ENCODE data around the gene RILPL1.

DNA sequence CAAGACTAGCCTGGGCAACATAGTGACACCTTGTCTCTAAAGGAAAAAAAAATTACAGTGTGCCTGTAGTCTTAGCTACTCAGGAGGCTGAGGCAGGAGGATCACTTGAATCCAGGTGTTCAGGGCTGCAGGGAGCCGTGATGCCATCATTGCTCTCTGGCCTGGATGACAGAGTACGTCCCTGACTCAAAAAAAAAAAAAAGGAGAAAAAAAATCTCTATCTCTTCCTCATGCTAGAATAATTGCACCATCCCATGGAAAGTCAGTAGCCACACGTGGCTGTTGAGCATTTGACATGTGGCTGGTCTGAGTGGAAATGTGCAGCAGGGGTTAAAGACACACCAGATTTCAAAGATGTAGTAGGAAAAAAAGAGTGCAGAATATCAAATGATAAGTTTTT is 3.8 kb downstream of the RILPL1 start:
- TF ChIP-seq, protein P1, sequence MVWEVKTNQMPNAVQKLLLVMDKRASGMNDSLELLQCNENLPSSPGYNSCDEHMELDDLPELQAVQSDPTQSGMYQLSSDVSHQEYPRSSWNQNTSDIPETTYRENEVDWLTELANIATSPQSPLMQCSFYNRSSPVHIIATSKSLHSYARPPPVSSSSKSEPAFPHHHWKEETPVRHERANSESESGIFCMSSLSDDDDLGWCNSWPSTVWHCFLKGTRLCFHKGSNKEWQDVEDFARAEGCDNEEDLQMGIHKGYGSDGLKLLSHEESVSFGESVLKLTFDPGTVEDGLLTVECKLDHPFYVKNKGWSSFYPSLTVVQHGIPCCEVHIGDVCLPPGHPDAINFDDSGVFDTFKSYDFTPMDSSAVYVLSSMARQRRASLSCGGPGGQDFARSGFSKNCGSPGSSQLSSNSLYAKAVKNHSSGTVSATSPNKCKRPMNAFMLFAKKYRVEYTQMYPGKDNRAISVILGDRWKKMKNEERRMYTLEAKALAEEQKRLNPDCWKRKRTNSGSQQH (CRISPR knock-in tag; IDR thresholded peaks at IDR 0.05) = no peak
- TF ChIP-seq ZNF124 (CRISPR knock-in tag; IDR thresholded peaks at IDR 0.05) = no peak
- no peak for TF ChIP-seq SMARCC2 (IDR thresholded peaks at IDR 0.05; ENCODE audit: low read depth)
- TF ChIP-seq, protein P2, sequence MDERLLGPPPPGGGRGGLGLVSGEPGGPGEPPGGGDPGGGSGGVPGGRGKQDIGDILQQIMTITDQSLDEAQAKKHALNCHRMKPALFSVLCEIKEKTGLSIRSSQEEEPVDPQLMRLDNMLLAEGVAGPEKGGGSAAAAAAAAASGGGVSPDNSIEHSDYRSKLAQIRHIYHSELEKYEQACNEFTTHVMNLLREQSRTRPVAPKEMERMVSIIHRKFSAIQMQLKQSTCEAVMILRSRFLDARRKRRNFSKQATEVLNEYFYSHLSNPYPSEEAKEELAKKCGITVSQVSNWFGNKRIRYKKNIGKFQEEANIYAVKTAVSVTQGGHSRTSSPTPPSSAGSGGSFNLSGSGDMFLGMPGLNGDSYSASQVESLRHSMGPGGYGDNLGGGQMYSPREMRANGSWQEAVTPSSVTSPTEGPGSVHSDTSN (CRISPR knock-in tag; IDR thresholded peaks at IDR 0.05; ENCODE audit: low read depth) = no peak
- TF ChIP-seq, protein P2 (tag; conservative IDR thresholded peaks at IDR 0.05; ENCODE audit: low read depth) = no peak
- no peak for TF ChIP-seq MTA3 (IDR thresholded peaks at IDR 0.05; ENCODE audit: borderline replicate concordance)
- no peak for TF ChIP-seq KAT8 (IDR thresholded peaks at IDR 0.05; ENCODE audit: low read depth)

All from K562 (cell line).